Measurements from ENCODE around the gene ATP5F1C. TPM values are rescaled to one million over a fixed set of nuclear protein-coding genes. Genes with fewer than 3 reads are reported as not detected.

Gene ATP5F1C
- total RNA-seq: 300 and 404 TPM in 2 replicates

GRCh38 chr10:7787857-7788638 lies at the start of gene ATP5F1C, which contains the start of gene KIN:
ATP5F1C (plus strand) TSS chr10:7788177; CDS start chr10:7788208, 31 bp downstream.
KIN (minus strand) TSS chr10:7787993; CDS start chr10:7787933, 60 bp downstream.

GRCh38 chr10:7818295-7819120 lies 30.5 kb downstream of the ATP5F1C start, which contains the start of gene TAF3:
TAF3 (plus strand) TSS chr10:7818505; CDS start chr10:7818710, 205 bp downstream.

Other genes with a start within 250 kb of the ATP5F1C start
- 0.30 and 0.80 TPM in 2 replicates for gene ITIH5, start 121.2 kb upstream of the ATP5F1C start, total RNA-seq
- not detected in 2 replicates for gene ITIH2, start 84.9 kb upstream of the ATP5F1C start, total RNA-seq
- 6.3 and 14.1 TPM in 2 replicates for gene KIN, start 184 bp upstream of the ATP5F1C start, total RNA-seq
- 3.1 and 4.0 TPM in 2 replicates for gene TAF3, start 30.3 kb downstream of the ATP5F1C start, total RNA-seq